Upper lobe of right lung (tissue), 1 donor: ENCODE data around the gene RWDD3. TPM values are rescaled to one million over a fixed set of nuclear protein-coding genes. Genes with fewer than 3 reads are reported as not detected.

Source experiments
- ATAC-seq: fragments of 200-7000 bp; cut with Tn5 transposase; one replicate; pipeline ENCODE4 v1.9.1; 2020; ENCODE audit warnings: mild to moderate bottlenecking, moderate library complexity
- DNase-seq: peaks from one replicate; pipeline ENCODE4 v3.0.0-alpha.2; 2020
- H3K27ac ChIP-seq: fragments of 200-600 bp; one replicate; pipeline ENCODE4 v1.8.0; 2022
- H3K27me3 ChIP-seq: fragments of 200-600 bp; one replicate; pipeline ENCODE4 v1.8.0; 2022; ENCODE audit warnings: mild to moderate bottlenecking
- H3K36me3 ChIP-seq: fragments of 200-600 bp; one replicate; pipeline ENCODE4 v1.8.0; 2022
- H3K4me1 ChIP-seq: fragments of 200-600 bp; one replicate; pipeline ENCODE4 v1.8.0; 2022
- H3K4me3 ChIP-seq: fragments of 200-600 bp; one replicate; pipeline ENCODE4 v1.8.0; 2022; ENCODE audit warnings: mild to moderate bottlenecking
- H3K9me3 ChIP-seq: fragments of 200-600 bp; one replicate; pipeline ENCODE4 v1.8.0; 2022
- CTCF ChIP-seq: fragments of 200-600 bp; IDR thresholded peaks from one replicate; pipeline ENCODE4 v1.8.0; 2022; ENCODE audit warnings: antibody characterized with exemption
- intact Hi-C: fragments of 100-400 bp; cut with DNase I; formaldehyde crosslinking; loops from one replicate; pipeline ENCODE4 v1.11.0; 2022
- total RNA-seq: library from RNA; stranded (reverse); fragmentation: NEBNext Ultra II Directional; extraction: Animal tissue kit (Norgen Biotek cat#: 25700); gene quantifications from one replicate; pipeline ENCODE4 v1.2.1, GENCODE V29; 2021
- donor health status: DM: no; HTN: yes; CAD: no; lungs with severe emphysema.

The RWDD3 gene
- total RNA-seq, 1 donor from 2014 or later = 12.8 TPM

DNA sequence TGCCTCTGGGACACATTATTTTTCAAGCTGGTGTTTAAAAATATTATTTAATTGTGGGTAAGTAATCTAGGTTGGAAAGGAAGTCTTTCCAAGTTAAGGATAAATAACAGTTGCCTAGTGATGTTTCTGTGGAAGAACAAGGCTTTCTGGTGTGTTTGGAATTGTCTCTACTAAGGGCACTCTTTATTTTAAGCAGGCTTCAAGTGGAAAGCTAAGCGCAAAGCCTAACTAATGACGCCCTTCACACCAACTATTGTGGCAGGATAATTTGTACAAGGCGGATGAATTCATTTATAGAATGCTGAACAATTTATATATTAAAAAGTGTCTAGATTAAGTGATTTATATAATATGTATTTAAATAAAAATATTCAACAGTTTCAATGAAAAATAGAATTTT, 25.1 kb upstream of the RWDD3 start:
- no peak for TF ChIP-seq CTCF
- no peaks in the 10 kb centered on the region for H3K9me3 ChIP-seq
- DNase-seq (no peak), ATAC-seq (no peak)
- H3K27me3 ChIP-seq = no peaks in the 10 kb centered on the region
- no peak overlapping the region for H3K27ac ChIP-seq
- H3K4me3 ChIP-seq = no peak overlapping the region
- intact Hi-C loops = no loop called here
- no peaks in the 10 kb centered on the region for H3K36me3 ChIP-seq
- no peaks in the 10 kb centered on the region for H3K4me1 ChIP-seq

DNA sequence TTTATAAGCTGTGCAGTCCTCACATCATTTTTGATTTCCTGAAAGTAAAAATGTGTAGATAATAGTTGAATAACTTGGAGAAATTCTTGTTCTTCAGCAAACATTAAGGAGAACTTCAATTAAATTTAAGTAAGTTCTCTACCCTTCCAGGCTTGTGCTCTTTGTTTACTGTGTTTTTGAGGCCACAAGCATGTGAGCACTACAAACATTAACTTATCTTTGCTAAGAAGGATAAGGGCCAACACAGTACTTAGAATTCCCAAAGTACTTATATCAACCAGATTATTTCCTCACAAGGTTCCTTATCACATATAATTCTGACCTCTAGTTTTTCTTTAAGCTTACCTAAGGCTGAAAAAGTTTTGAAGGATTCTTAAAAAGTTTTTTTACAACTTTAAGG, 24.7 kb upstream of the RWDD3 start:
- no peaks in the 10 kb centered on the region for H3K27me3 ChIP-seq
- no peak for TF ChIP-seq CTCF
- no peaks in the 10 kb centered on the region for H3K4me1 ChIP-seq
- no peak overlapping the region for H3K27ac ChIP-seq
- intact Hi-C loops = no loop called here
- H3K4me3 ChIP-seq = no peak overlapping the region
- DNase-seq = no peak
- no peaks in the 10 kb centered on the region for H3K36me3 ChIP-seq
- no peaks in the 10 kb centered on the region for H3K9me3 ChIP-seq
- peak; percentile 81 for ATAC-seq

- Histone ChIP-seq H3K36me3 (no peaks in the 10 kb centered on the region), H3K9me3 (no peaks in the 10 kb centered on the region), H3K27ac (no peak overlapping the region), H3K4me3 (no peak overlapping the region), H3K4me1 (no peaks in the 10 kb centered on the region), H3K27me3 (no peaks in the 10 kb centered on the region)
- intact Hi-C loops = no loop called here
- DNase-seq = no peak
- TF ChIP-seq CTCF = no peak
- ATAC-seq = no peak
Observed at GRCh38 chr1:95216292-95216990, 17.6 kb upstream of the RWDD3 start.

DNA sequence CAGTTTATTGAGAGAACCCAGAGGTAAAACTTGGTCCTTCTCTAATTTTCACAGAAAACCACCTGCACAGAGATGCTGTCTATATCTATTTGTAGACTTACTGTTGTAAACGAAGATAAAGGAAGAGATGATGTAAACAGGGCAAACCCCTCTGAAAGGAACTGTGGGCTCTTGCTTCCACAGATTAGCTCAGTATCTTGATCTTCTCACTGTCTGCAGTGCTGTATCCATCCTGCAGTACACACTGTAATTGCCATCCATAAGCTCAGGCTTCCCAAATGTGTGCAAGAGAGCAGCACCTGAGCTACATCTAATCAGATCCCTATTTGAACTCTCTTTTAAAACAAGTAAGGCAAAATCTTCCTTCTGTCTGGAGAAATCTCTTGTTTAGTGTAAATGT, 16.6 kb upstream of the RWDD3 start:
- TF ChIP-seq CTCF = no peak
- no peak for ATAC-seq
- intact Hi-C loops = no loop called here

GRCh38 chr1:95219407-95219806, 14.6 kb upstream of the RWDD3 start:
- no peak for DNase-seq
- Histone ChIP-seq H3K27ac (no peak overlapping the region), H3K36me3 (no peaks in the 10 kb centered on the region), H3K27me3 (no peaks in the 10 kb centered on the region), H3K9me3 (no peaks in the 10 kb centered on the region), H3K4me3 (no peak overlapping the region), H3K4me1 (no peaks in the 10 kb centered on the region)
- ATAC-seq = no peak
- TF ChIP-seq CTCF = no peak
- intact Hi-C loops = no loop called here

More for the DNA sequence above, 16.6 kb upstream of the RWDD3 start:
- DNase-seq = no peak
- H3K36me3 ChIP-seq = no peaks in the 10 kb centered on the region
- no peaks in the 10 kb centered on the region for H3K4me1 ChIP-seq
- no peak overlapping the region for H3K27ac ChIP-seq
- no peaks in the 10 kb centered on the region for H3K9me3 ChIP-seq
- H3K4me3 ChIP-seq = no peak overlapping the region
- H3K27me3 ChIP-seq = no peaks in the 10 kb centered on the region

DNA sequence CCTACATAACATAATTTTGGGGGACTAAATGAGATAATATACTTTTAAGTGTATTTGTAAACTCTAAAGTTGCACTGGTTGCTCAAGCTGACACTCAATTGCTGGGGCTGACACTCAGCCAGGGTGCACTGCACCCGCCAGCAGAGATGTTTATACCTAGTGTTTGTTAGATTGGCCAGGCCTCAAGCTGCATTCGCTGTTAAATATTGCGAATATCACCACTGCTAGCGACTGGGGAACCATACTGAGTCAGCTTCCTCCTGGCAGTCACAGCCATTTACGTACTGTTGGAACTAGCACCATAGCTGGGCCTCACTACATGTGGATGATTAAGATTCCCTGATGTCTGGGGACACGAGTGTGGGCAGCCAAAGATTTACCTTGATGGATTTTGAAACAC, 12.7 kb upstream of the RWDD3 start:
- DNase-seq (no peak), ATAC-seq (no peak)
- H3K27me3 ChIP-seq = no peaks in the 10 kb centered on the region
- intact Hi-C loops = no loop called here
- no peaks in the 10 kb centered on the region for H3K36me3 ChIP-seq
- H3K4me3 ChIP-seq = no peak overlapping the region
- no peak for TF ChIP-seq CTCF
- no peaks in the 10 kb centered on the region for H3K9me3 ChIP-seq
- H3K4me1 ChIP-seq = no peaks in the 10 kb centered on the region
- H3K27ac ChIP-seq = no peak overlapping the region
